ENCODE data around the gene ZFP90.

DNA sequence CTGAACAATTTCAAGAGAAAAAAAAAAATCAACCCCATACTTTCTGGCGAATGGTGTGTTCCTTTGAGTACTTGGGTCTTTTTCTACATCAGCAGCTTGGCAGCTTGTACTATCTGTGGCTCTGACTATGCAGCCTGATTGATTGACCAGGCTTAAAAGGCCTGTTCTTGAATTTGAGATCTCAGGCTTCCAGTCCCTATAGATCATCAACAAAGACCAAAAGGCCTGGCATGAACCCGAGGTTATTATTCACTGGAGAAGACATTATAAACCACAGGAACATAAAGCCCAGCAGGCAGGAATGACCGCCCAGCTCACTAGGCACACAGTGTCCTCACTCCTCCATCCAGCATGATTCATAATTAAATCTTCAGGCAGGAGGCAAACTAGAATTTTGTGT is 73.9 kb downstream of the ZFP90 start:
- TF ChIP-seq, protein P1, sequence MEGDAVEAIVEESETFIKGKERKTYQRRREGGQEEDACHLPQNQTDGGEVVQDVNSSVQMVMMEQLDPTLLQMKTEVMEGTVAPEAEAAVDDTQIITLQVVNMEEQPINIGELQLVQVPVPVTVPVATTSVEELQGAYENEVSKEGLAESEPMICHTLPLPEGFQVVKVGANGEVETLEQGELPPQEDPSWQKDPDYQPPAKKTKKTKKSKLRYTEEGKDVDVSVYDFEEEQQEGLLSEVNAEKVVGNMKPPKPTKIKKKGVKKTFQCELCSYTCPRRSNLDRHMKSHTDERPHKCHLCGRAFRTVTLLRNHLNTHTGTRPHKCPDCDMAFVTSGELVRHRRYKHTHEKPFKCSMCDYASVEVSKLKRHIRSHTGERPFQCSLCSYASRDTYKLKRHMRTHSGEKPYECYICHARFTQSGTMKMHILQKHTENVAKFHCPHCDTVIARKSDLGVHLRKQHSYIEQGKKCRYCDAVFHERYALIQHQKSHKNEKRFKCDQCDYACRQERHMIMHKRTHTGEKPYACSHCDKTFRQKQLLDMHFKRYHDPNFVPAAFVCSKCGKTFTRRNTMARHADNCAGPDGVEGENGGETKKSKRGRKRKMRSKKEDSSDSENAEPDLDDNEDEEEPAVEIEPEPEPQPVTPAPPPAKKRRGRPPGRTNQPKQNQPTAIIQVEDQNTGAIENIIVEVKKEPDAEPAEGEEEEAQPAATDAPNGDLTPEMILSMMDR (conservative IDR thresholded peaks at IDR 0.05 in 1 of 2, IDR thresholded peaks at IDR 0.05 in 1 of 2; ENCODE audit: extremely low read depth in 1 of 2, insufficient read depth in 1 of 2, low read depth in 1 of 2, low read length in 2 of 2), result no peak
- no peak for TF ChIP-seq EZH2 (IDR thresholded peaks at IDR 0.05; ENCODE audit: borderline replicate concordance, low read length)
